H1 (cell line): ENCODE data around the gene BBC3. TPM values are rescaled to one million over a fixed set of nuclear protein-coding genes. Genes with fewer than 3 reads are reported as not detected.

Experiments
- CTCF ChIA-PET: fragments of 300-600 bp; sonication (Branson Sonifier 250); formaldehyde crosslinking; loops from one replicate; lab custom pipeline; 2021; ENCODE audit not compliant: partially characterized antibody; lab: Charles Lee
- POLR2A ChIA-PET: fragments of 300-600 bp; sonication (Branson Sonifier 250); formaldehyde crosslinking; loops from one replicate; lab custom pipeline; 2021; ENCODE audit warnings: inconsistent platforms; ENCODE audit not compliant: partially characterized antibody; lab: Charles Lee
- DNase-seq, 2 experiments: peaks; one replicate each; pipeline versions ENCODE4 v3.0.0 to v3.0.0-alpha.2; 2010 to 2022; ENCODE audit warnings: low spot score in 2 of 2, low read depth in 1 of 2, mixed read lengths in 1 of 2
- FAIRE-seq: peaks from 2 replicates; lab custom pipeline; 2011; peaks lifted over from hg19 to GRCh38; lab: Jason Lieb, UNC
- H2AFZ ChIP-seq: 2 replicates; pipeline ENCODE4 v1.8.1; 2012; ENCODE audit warnings: low read length, inconsistent platforms
- H2AK5ac ChIP-seq: 2 replicates; pipeline ENCODE4 v1.6.1; 2013; ENCODE audit warnings: low read depth, low read length
- H2BK120ac ChIP-seq: replicated peaks from 2 replicates; pipeline ENCODE3; 2013; ENCODE audit warnings: low read depth, low read length, inconsistent platforms
- H2BK12ac ChIP-seq: 2 replicates; pipeline ENCODE4 v1.6.1; 2013; ENCODE audit warnings: low read depth, low read length
- H2BK15ac ChIP-seq: 2 replicates; pipeline ENCODE4 v1.6.1; 2013; ENCODE audit warnings: low read length
- H2BK20ac ChIP-seq: 2 replicates; pipeline ENCODE4 v1.6.1; 2013; ENCODE audit warnings: low read length
- H2BK5ac ChIP-seq: 2 replicates; pipeline ENCODE4 v1.6.1; 2013; ENCODE audit warnings: low read depth, low read length
- H3K14ac ChIP-seq: 2 replicates; pipeline ENCODE4 v1.6.1; 2013; ENCODE audit warnings: inconsistent platforms; ENCODE audit not compliant: insufficient read length
- H3K18ac ChIP-seq: 2 replicates; pipeline ENCODE4 v1.6.1; 2013; ENCODE audit warnings: low read length; ENCODE audit errors: extremely low read depth
- H3K23ac ChIP-seq: 2 replicates; pipeline ENCODE4 v1.6.1; 2013; ENCODE audit warnings: inconsistent platforms; ENCODE audit not compliant: insufficient read length
- H3K23me2 ChIP-seq: 2 replicates; pipeline ENCODE4 v1.6.1; 2013; ENCODE audit warnings: low read depth, low read length
- H3K27ac ChIP-seq: 2 replicates; pipeline ENCODE4 v1.6.1; 2011; ENCODE audit warnings: low read depth, low read length, inconsistent platforms
- H3K27me3 ChIP-seq, 4 experiments: replicated peaks in 1 of 4; 1 replicate in 1 of 4; 2 replicates in 3 of 4; pipeline versions ENCODE4 v1.6.1 to v1.8.1; 2011 to 2013; ENCODE audit warnings: low read length in 3 of 4, mild to moderate bottlenecking in 3 of 4, inconsistent platforms in 2 of 4, mixed read lengths in 2 of 4, moderate library complexity in 1 of 4; ENCODE audit not compliant: control insufficient read depth in 3 of 4, insufficient read depth in 3 of 4; ENCODE audit errors: extremely low read depth in 1 of 4
- H3K36me3 ChIP-seq, 4 experiments: 2 replicates each; pipeline versions ENCODE4 v1.6.1 to v1.8.1; 2011 to 2013; ENCODE audit warnings: mild to moderate bottlenecking in 4 of 4, low read length in 3 of 4, moderate library complexity in 2 of 4, control low read depth in 1 of 4, inconsistent platforms in 1 of 4; ENCODE audit not compliant: insufficient read depth in 4 of 4, control insufficient read depth in 2 of 4
- H3K4ac ChIP-seq: replicated peaks from 2 replicates; pipeline ENCODE3; 2013; ENCODE audit warnings: low read length, low read depth, mixed read lengths, inconsistent platforms; ENCODE audit not compliant: insufficient read length
- H3K4me1 ChIP-seq, 4 experiments: replicated peaks in 1 of 4; 1 replicate in 1 of 4; 2 replicates in 3 of 4; pipeline versions ENCODE4 v1.6.1 to v1.8.1; 2011 to 2013; ENCODE audit warnings: low read length in 3 of 4, inconsistent platforms in 2 of 4, mixed read lengths in 1 of 4; ENCODE audit not compliant: insufficient read depth in 4 of 4, control insufficient read depth in 3 of 4
- H3K4me2 ChIP-seq, 2 experiments: 2 replicates each; pipeline versions ENCODE4 v1.6.1 to v1.8.1; 2011 to 2013; ENCODE audit warnings: low read depth in 2 of 2, low read length in 2 of 2, control low read depth in 1 of 2, inconsistent platforms in 1 of 2, mild to moderate bottlenecking in 1 of 2; ENCODE audit not compliant: insufficient read depth in 1 of 2
- H3K4me3 ChIP-seq, 4 experiments: fragments of 200-600, 300-600 bp in 1 of 4; sonication (generic), shearing (Covaris generic), sonication (Bioruptor Twin) in 1 of 4; 2 replicates each; pipeline versions ENCODE4 v1.5.1 to v1.8.1; 2011 to 2016; ENCODE audit warnings: low read length in 4 of 4, low read depth in 3 of 4, control low read depth in 2 of 4, inconsistent platforms in 2 of 4, mild to moderate bottlenecking in 2 of 4, mixed read lengths in 1 of 4, moderate library complexity in 1 of 4; ENCODE audit not compliant: insufficient read depth in 2 of 4; ENCODE audit errors: extremely low read depth in 1 of 4
- H3K56ac ChIP-seq: replicated peaks from 2 replicates; pipeline ENCODE3; 2013; ENCODE audit warnings: low read depth, mild to moderate bottlenecking, mixed read lengths, low read length, inconsistent platforms; ENCODE audit not compliant: insufficient read length
- H3K79me1 ChIP-seq: 2 replicates; pipeline ENCODE4 v1.6.1; 2013; ENCODE audit warnings: low read depth, low read length, control low read depth
- H3K79me2 ChIP-seq, 2 experiments: 2 replicates each; pipeline versions ENCODE4 v1.6.1 to v1.8.1; 2012 to 2013; ENCODE audit warnings: low read length in 2 of 2, mild to moderate bottlenecking in 2 of 2, inconsistent platforms in 1 of 2; ENCODE audit not compliant: insufficient read depth in 2 of 2, control insufficient read depth in 1 of 2
- H3K9ac ChIP-seq, 4 experiments: replicated peaks in 1 of 4; 1 replicate in 1 of 4; 2 replicates in 3 of 4; pipeline versions ENCODE4 v1.6.1 to v1.8.1; 2011 to 2013; ENCODE audit warnings: low read depth in 3 of 4, low read length in 3 of 4, control low read depth in 2 of 4, mild to moderate bottlenecking in 2 of 4, moderate library complexity in 2 of 4, inconsistent platforms in 1 of 4; ENCODE audit errors: extremely low read depth in 1 of 4
- H3K9me3 ChIP-seq, 2 experiments: 2 replicates each; pipeline versions ENCODE4 v1.6.1 to v1.8.1; 2012 to 2013; ENCODE audit warnings: mild to moderate bottlenecking in 2 of 2, moderate library complexity in 2 of 2, control low read depth in 1 of 2, inconsistent platforms in 1 of 2, low read depth in 1 of 2, low read length in 1 of 2, mixed read lengths in 1 of 2; ENCODE audit not compliant: insufficient read depth in 2 of 2
- H4K20me1 ChIP-seq, 2 experiments: replicated peaks in 1 of 2; 2 replicates each; pipeline versions ENCODE3 to v1.8.1; 2011 to 2013; ENCODE audit warnings: inconsistent platforms in 2 of 2, low read length in 2 of 2, mild to moderate bottlenecking in 1 of 2; ENCODE audit not compliant: insufficient read depth in 2 of 2, control insufficient read depth in 1 of 2
- H4K5ac ChIP-seq: 2 replicates; pipeline ENCODE4 v1.6.1; 2013; ENCODE audit warnings: low read length, low read depth, mixed read lengths, inconsistent platforms; ENCODE audit not compliant: insufficient read length
- H4K8ac ChIP-seq: 2 replicates; pipeline ENCODE4 v1.8.0; 2013; ENCODE audit warnings: mild to moderate bottlenecking, moderate library complexity, low read length, inconsistent platforms; ENCODE audit not compliant: insufficient read depth; ENCODE audit errors: extremely low read depth
- H4K91ac ChIP-seq: replicated peaks from 2 replicates; pipeline ENCODE3; 2013; ENCODE audit warnings: low read length, mixed read lengths, inconsistent platforms; ENCODE audit not compliant: insufficient read length
- CBX8 ChIP-seq: fragments of 300-800, 300-1000 bp; sonication (generic); IDR thresholded peaks from 2 replicates; pipeline ENCODE4 v1.7.1; 2016; ENCODE audit warnings: low read depth, low read length, borderline replicate concordance
- RNF2 ChIP-seq: fragments of 200-900, 300-1000 bp; sonication (generic); IDR thresholded peaks from 2 replicates; pipeline ENCODE4 v1.7.1; 2016; ENCODE audit warnings: borderline replicate concordance, low read depth, mild to moderate bottlenecking, antibody characterized with exemption, low read length; ENCODE audit not compliant: poor library complexity, severe bottlenecking; ENCODE audit errors: missing control alignments
- RXRA ChIP-seq: IDR thresholded peaks from 2 replicates; pipeline ENCODE4 v1.6.1; 2011; ENCODE audit warnings: low read depth, mild to moderate bottlenecking, low read length, moderate library complexity; ENCODE audit not compliant: insufficient read depth
- TBP ChIP-seq: IDR thresholded peaks from 2 replicates; pipeline ENCODE4 v1.6.1; 2011; ENCODE audit warnings: low read depth, low read length, improper control_type of control experiment
- ZNF274 ChIP-seq: IDR thresholded peaks from 2 replicates; pipeline ENCODE4 v1.7.0; 2012; ENCODE audit warnings: low read length, borderline replicate concordance; ENCODE audit errors: extremely low read depth
- WGBS, 2 experiments: shearing (Covaris generic) in 1 of 2; methylation state at CpG; one replicate each; pipeline versions ENCODE4 v1.1.6 to v1.1.7; 2013 to 2015; ENCODE audit warnings: low lambda C conversion rate in 2 of 2, mixed read lengths in 2 of 2, inconsistent platforms in 1 of 2, low coverage in 1 of 2, missing lambda C conversion rate in 1 of 2; ENCODE audit not compliant: insufficient replicate concordance in 2 of 2, insufficient coverage in 1 of 2, insufficient read length in 1 of 2; ENCODE audit errors: extremely low coverage in 1 of 2, missing lambda C conversion rate in 1 of 2; 5-methylcytosine and 5-hydroxymethylcytosine counted together
- polyA plus RNA-seq, 7 experiments: library from polyadenylated mRNA; depleted of rRNA in 3 of 7; stranded (reverse) in 5 of 7; unstranded in 2 of 7; fragments of >200 nt in 5 of 7; fragments of 200-250 nt in 2 of 7; gene quantifications; 1 replicate in 5 of 7; 2 replicates in 1 of 7; 4 replicates in 1 of 7; pipeline versions ENCODE4 v1.2.1 to v1.2.3, GENCODE V29; 2011 to 2013; ENCODE audit warnings: missing spikeins in 2 of 7, mixed read lengths in 2 of 7
- total RNA-seq: library from RNA; stranded (reverse); fragmentation: NEBNext Ultra II Directional; extraction: Animal tissue kit (Norgen Biotek cat#: 25700); gene quantifications from 2 replicates; pipeline ENCODE4 v1.2.1, GENCODE V29; 2021
- TF ChIP-seq, protein P1 (sequence below): IDR thresholded peaks from 2 replicates; pipeline ENCODE4 v1.6.1; 2011; ENCODE audit warnings: low read length, improper control_type of control experiment
- TF ChIP-seq, protein P2 (sequence below): IDR thresholded peaks from 2 replicates; pipeline ENCODE4 v1.6.1; 2012; ENCODE audit warnings: inconsistent platforms

Gene BBC3
- total and polyA plus RNA-seq, 2 of the 8 experiments (the other 6 are each of a cell fraction or from before 2014, with no cell fraction given): 13.2 to 21.6 TPM

DNA sequence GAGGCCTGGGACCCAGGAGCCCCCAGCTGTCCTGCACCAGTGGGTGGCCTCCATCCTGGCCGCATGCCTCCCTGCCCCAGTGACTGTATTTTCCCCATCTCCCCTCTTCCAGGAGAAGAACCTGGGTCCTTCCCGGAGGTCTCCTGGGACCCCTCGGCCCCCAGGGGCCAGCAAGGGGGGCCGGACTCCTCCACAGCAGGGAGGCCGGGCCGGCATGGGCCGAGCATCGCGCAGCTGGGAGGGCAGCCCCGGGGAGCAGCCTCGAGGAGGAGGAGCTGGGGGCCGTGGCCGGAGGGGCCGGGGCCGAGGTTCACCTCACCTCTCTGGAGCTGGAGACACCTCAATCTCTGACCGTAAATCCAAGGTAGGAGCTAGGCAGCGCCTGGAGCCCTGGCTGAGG, 29.5 kb upstream of the BBC3 start:
- H4K8ac ChIP-seq: 0 out of 2 replicates have a peak overlapping the region, but pooled peaks have one; percentile 14
- no peak overlapping the region for H2AK5ac ChIP-seq
- no peak overlapping the region for H2AFZ ChIP-seq
- no peak overlapping the region for H2BK20ac ChIP-seq
- H3K9ac ChIP-seq: no peak overlapping the region
- CTCF ChIA-PET: interaction anchor here (0.9 to 3.9 kb wide), 4 partner anchors 13 to 60 kb away, joined by 4 to 14 read pairs (median 4); no protein-coding TSS in a partner anchor
- no peak overlapping the region for H4K5ac ChIP-seq
- H3K4me1 ChIP-seq: peaks cover 0 to 8% (median 6%) of the 10 kb centered on the region in 4 experiments; a peak in 6 of 7 replicates
- peaks cover 5% of the 10 kb centered on the region for H3K79me1 ChIP-seq
- H3K27ac ChIP-seq: no peak overlapping the region
- H2BK12ac ChIP-seq: no peak overlapping the region
- H3K4ac ChIP-seq: no peak overlapping the region
- 95% methylated on average over 17 of the region's 17 CpGs; no CpG with 5 or more reads in 1 of the 2 experiments for WGBS, 2 experiments
- no peak overlapping the region for H3K18ac ChIP-seq
- no peak overlapping the region for H3K14ac ChIP-seq
- H4K91ac ChIP-seq: no peak overlapping the region
- H3K23me2 ChIP-seq: peaks cover 9% of the 10 kb centered on the region
- H3K36me3 ChIP-seq: peaks cover 8 to 42% (median 20%) of the 10 kb centered on the region in 4 experiments; a peak in 7 of 8 replicates
- no peak overlapping the region for H2BK15ac ChIP-seq
- H3K9me3 ChIP-seq: no peaks in the 10 kb centered on the region
- FAIRE-seq: no peak
- POLR2A ChIA-PET: interaction anchor here (1.0 to 4.8 kb wide), 3 partner anchors 9 to 147 kb away, joined by 3 to 49 read pairs (median 7); partner anchors contain the start of gene ZC3H4
- TF ChIP-seq CBX8: no peak
- TF ChIP-seq TBP: no peak
- TF ChIP-seq RNF2: no peak
- TF ChIP-seq, protein P1, sequence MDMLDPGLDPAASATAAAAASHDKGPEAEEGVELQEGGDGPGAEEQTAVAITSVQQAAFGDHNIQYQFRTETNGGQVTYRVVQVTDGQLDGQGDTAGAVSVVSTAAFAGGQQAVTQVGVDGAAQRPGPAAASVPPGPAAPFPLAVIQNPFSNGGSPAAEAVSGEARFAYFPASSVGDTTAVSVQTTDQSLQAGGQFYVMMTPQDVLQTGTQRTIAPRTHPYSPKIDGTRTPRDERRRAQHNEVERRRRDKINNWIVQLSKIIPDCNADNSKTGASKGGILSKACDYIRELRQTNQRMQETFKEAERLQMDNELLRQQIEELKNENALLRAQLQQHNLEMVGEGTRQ: no peak
- TF ChIP-seq ZNF274: no peak
- TF ChIP-seq, protein P2, sequence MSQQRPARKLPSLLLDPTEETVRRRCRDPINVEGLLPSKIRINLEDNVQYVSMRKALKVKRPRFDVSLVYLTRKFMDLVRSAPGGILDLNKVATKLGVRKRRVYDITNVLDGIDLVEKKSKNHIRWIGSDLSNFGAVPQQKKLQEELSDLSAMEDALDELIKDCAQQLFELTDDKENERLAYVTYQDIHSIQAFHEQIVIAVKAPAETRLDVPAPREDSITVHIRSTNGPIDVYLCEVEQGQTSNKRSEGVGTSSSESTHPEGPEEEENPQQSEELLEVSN: no peak
- no peak for TF ChIP-seq RXRA
- no peak overlapping the region for H3K23ac ChIP-seq
- H4K20me1 ChIP-seq: peaks cover 0 to 9% of the 10 kb centered on the region in 2 experiments
- H3K56ac ChIP-seq: no peak overlapping the region
- H3K27me3 ChIP-seq: no peaks in the 10 kb centered on the region
- H3K79me2 ChIP-seq: peaks cover 0 to 15% of the 10 kb centered on the region in 2 experiments; a peak in 2 of 4 replicates
- H3K4me2 ChIP-seq: no peak overlapping the region
- H2BK120ac ChIP-seq: no peak overlapping the region
- no peak overlapping the region for H2BK5ac ChIP-seq
- no peak overlapping the region for H3K4me3 ChIP-seq
- DNase-seq: no peak
